Naive thymus-derived CD8-positive, alpha-beta T cell (primary cell): ENCODE data around the gene RPUSD1. TPM values are rescaled to one million over a fixed set of nuclear protein-coding genes. Genes with fewer than 3 reads are reported as not detected.

Source experiments
- ATAC-seq, 2 donors: fragments of 150-1000 bp; cut with Tn5 transposase in 1 of 2; sonication (Bioruptor Pico), chemical (Tn5 transposase) in 1 of 2; 1 replicate in 1 of 2; 2 replicates in 1 of 2; pipeline ENCODE4 v1.10.0; 2021; ENCODE audit warnings: mild to moderate bottlenecking in 2 of 2, moderate library complexity in 2 of 2
- POLR2A ChIA-PET: fragments of 350-600 bp; sonication (Branson Sonifier 250); formaldehyde crosslinking; loops from one replicate; lab custom pipeline; 2021; ENCODE audit warnings: antibody characterized with exemption; lab: Charles Lee
- DNase-seq, 10 donors: peaks; one replicate each; pipeline versions ENCODE4 v3.0.0 to v3.0.0-alpha.2; 2020 to 2022
- H3K27ac Mint-ChIP-seq, 10 donors: one replicate each; pipeline ENCODE4 v1.8.0; 2020 to 2022; ENCODE audit warnings: mild to moderate bottlenecking in 10 of 10, mixed read lengths in 10 of 10, moderate library complexity in 4 of 10, inconsistent platforms in 1 of 10
- H3K27me3 Mint-ChIP-seq, 5 donors: one replicate each; pipeline ENCODE4 v1.8.0; 2021 to 2022; ENCODE audit warnings: mixed read lengths in 5 of 5
- H3K36me3 Mint-ChIP-seq, 3 donors: one replicate each; pipeline ENCODE4 v1.8.0; 2020 to 2022; ENCODE audit warnings: mixed read lengths in 3 of 3, mild to moderate bottlenecking in 2 of 3, inconsistent platforms in 1 of 3
- H3K4me1 Mint-ChIP-seq, 4 donors: one replicate each; pipeline ENCODE4 v1.8.0; 2021 to 2022; ENCODE audit warnings: mixed read lengths in 4 of 4
- H3K4me3 Mint-ChIP-seq, 10 donors: one replicate each; pipeline ENCODE4 v1.8.0; 2020 to 2022; ENCODE audit warnings: mild to moderate bottlenecking in 10 of 10, mixed read lengths in 10 of 10, moderate library complexity in 6 of 10, inconsistent platforms in 1 of 10
- H3K9me3 Mint-ChIP-seq, 9 donors: one replicate each; pipeline ENCODE4 v1.8.0; 2020 to 2022; ENCODE audit warnings: mixed read lengths in 9 of 9, mild to moderate bottlenecking in 3 of 9, inconsistent platforms in 1 of 9, moderate library complexity in 1 of 9
- polyA plus RNA-seq, 3 donors: library from polyadenylated mRNA; unstranded; fragments of 300-500 nt; fragmentation: Illumina TruSeq; gene quantifications; one replicate each; pipeline ENCODE4 v1.2.3, GENCODE V29; 2021
- total RNA-seq, 8 experiments: library from RNA in 2 of 8; stranded (reverse) in 2 of 8; gene quantifications; one replicate each; pipeline ENCODE4 v1.2.3 and lab custom pipeline; 2021 to 2026

The RPUSD1 gene
- total and polyA plus RNA-seq, 5 experiments from 2014 or later: 19.7 to 32.2 (median 27.7) TPM

DNA sequence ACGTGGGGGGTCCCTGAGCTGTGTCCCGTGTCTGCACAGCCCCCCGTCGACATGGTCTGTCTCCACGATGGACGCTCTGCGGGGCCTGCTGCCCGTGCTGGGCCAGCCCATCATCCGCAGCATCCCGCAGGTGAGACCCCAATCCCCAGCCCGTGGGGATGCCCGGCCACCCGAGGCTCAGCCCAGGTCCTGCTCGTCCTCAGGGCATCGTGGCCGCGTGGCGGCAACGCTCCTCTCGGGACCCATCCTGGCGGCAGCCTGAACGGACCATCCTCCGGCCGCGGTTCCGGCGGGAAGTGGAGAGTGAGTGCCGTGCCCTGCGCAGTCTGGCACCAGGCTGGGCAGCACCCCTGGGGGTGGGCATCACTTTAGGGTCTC, 22.7 kb downstream of the RPUSD1 start:
- Mint-ChIP-seq H3K4me1 (no peaks in the 10 kb centered on the region), H3K27me3 (no peaks in the 10 kb centered on the region), H3K36me3 (no peaks in the 10 kb centered on the region), H3K9me3 (no peaks in the 10 kb centered on the region), H3K27ac (no peak overlapping the region), H3K4me3 (no peak overlapping the region)
- POLR2A ChIA-PET: no interaction called here
- DNase-seq (no peak), ATAC-seq (no peak)

- ATAC-seq: no peak
- no peaks in the 10 kb centered on the region for H3K9me3 Mint-ChIP-seq
- no peaks in the 10 kb centered on the region for H3K4me1 Mint-ChIP-seq
- peak in 1 of 10 donors; percentile 62 for DNase-seq
- no peaks in the 10 kb centered on the region for H3K36me3 Mint-ChIP-seq
- H3K4me3 Mint-ChIP-seq: no peak overlapping the region
- POLR2A ChIA-PET: no interaction called here
- no peak overlapping the region for H3K27ac Mint-ChIP-seq
- no peaks in the 10 kb centered on the region for H3K27me3 Mint-ChIP-seq
Observed at GRCh38 chr16:764848-765487, 23.2 kb downstream of the RPUSD1 start.

DNA sequence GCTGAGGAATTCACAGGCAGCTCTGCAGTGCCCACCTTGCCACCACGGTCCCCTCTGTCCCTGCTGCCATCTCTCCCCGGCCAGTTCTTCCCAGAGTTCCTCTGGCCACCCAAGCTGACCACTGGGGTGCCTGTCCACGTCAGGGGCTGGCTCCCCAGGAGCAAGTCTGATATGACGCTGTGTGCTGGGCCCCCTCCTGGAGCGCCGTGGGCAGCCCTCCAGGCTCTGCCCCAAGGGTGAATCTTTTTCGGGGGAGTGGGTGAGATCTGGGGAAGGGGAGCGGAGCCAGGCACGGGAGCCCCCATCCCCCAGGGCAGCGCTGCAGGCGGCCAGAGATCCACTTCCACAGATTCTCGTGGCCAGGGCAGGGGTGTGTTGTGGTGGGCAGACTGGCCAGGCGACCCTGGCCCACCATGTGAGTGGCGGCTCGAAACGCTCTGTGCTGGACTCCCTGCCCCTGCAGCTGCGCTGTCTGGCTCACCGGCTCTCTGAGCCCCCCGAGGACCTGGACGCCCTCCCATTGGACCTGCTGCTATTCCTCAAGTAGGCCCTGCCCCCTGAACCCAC, 23.9 kb downstream of the RPUSD1 start:
- Mint-ChIP-seq H3K27me3 (no peaks in the 10 kb centered on the region), H3K4me3 (no peak overlapping the region), H3K4me1 (no peaks in the 10 kb centered on the region), H3K9me3 (no peaks in the 10 kb centered on the region), H3K27ac (no peak overlapping the region), H3K36me3 (no peaks in the 10 kb centered on the region)
- no peak for ATAC-seq
- POLR2A ChIA-PET: no interaction called here
- peak in 1 of 10 donors; percentile 48 for DNase-seq

DNA sequence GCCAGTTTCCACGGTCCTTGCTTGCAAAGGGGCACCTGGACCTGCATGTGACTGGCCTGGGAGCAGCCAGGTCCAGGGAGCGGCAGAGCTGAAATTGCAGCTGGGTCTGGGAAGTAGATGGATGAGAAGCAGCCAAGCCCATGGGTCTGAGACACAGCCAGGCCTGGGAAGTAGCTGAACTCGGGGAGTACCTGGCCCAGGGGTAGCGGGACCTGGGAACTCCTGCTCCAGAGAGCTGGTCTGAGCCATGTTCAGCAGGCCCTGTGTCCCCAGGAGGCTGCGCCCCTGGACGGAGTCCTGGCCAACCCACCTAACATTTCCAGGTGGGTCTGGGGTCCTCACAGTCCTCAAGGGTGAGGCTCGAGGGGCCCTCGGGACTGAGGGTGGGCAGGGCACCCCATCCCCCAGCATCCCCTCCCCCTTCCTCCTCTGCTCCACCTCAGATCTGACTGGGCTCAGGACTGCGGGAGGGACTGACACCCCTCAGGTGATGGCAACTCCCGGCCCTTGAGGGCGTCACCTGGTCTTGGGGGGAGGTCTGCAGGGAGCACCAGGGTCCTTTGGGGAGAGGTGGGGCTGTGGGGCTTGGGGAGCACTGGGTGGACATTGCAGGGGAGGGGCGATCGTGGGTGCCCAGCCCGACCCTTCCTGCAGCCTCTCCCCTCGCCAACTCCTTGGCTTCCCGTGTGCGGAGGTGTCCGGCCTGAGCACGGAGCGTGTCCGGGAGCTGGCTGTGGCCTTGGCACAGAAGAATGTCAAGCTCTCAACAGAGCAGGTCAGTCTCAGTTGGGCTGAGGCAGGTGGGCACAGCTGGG, 24.6 kb downstream of the RPUSD1 start:
- Mint-ChIP-seq H3K27ac (no peak overlapping the region), H3K36me3 (no peaks in the 10 kb centered on the region), H3K4me3 (no peak overlapping the region), H3K9me3 (no peaks in the 10 kb centered on the region), H3K27me3 (no peaks in the 10 kb centered on the region), H3K4me1 (no peaks in the 10 kb centered on the region)
- POLR2A ChIA-PET: no interaction called here
- no peak for ATAC-seq
- DNase-seq: no peak

GRCh38 chr16:762595-763268, 25.4 kb downstream of the RPUSD1 start:
- ATAC-seq: no peak
- no peak overlapping the region for H3K27ac Mint-ChIP-seq

DNA sequence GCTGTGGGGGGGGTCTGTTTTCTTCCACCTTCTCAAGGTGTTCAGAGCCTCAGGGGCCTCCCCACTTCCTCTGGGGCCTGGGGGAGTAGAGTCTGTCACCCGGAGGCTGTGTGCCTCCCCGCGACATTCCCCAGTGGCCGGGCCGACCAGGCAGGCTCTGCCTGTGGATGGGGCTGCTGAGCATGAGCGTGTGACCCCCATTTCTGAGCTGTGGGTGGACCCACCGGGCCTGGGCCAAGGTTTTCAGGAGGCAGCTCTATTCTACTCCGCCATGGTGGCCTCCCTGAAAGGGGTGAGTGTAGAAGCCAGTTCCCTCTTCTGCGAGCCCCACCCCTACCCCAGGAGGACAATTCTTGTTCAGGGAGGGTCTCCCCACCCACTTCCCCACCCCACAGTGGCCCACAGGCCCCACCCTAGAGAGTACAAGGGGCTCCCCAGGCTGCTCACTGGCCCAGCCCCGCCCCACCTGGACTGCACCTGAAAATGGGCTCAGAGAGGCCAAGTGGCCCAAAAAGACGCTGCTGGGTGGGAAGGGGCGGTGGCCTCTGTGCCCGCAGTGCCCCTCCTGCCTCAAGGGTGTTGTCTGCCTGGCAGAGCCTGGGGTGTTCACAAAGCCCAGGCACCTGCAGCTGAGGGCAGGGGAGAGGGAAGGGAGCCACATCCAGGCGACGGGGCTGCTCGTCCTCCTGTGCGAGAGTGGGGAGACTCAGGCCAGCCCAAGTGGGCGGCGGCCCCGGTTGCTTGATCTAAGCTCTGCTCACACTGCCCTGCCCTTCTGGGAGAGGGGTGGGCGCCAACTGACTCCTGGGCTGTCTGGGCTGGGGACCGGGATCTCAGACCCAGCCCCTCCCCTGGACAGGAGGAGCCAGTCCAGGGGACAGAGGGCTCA, 26.3 kb downstream of the RPUSD1 start:
- no peak for ATAC-seq
- peaks cover 0 to 6% (median 1%) of the 10 kb centered on the region in 4 donors for H3K4me1 Mint-ChIP-seq
- H3K9me3 Mint-ChIP-seq: no peaks in the 10 kb centered on the region
- DNase-seq: peak in 1 of 10 donors; percentile 52
- H3K4me3 Mint-ChIP-seq: no peak overlapping the region
- H3K27me3 Mint-ChIP-seq: peaks cover 0 to 5% (median 0%) of the 10 kb centered on the region in 5 donors
- no peaks in the 10 kb centered on the region for H3K36me3 Mint-ChIP-seq
- H3K27ac Mint-ChIP-seq: no peak overlapping the region
- POLR2A ChIA-PET: no interaction called here

More at GRCh38 chr16:762595-763268, 25.4 kb downstream of the RPUSD1 start:
- Mint-ChIP-seq H3K9me3 (no peaks in the 10 kb centered on the region), H3K27me3 (peaks cover 0 to 2% (median 0%) of the 10 kb centered on the region in 5 donors), H3K36me3 (no peaks in the 10 kb centered on the region), H3K4me1 (peaks cover 0 to 2% (median under 1%) of the 10 kb centered on the region in 4 donors), H3K4me3 (no peak overlapping the region)
- peak in 1 of 10 donors; percentile 53 for DNase-seq
- POLR2A ChIA-PET: no interaction called here

GRCh38 chr16:760545-761343, 27.4 kb downstream of the RPUSD1 start, which contains the start of gene MSLN:
MSLN (plus strand) TSS chr16:760734; CDS start chr16:762681, 1,947 bp downstream.
- no peak for ATAC-seq

GRCh38 chr16:760065-760464, 28.1 kb downstream of the RPUSD1 start:
- ATAC-seq: no peak

More at GRCh38 chr16:760545-761343, 27.4 kb downstream of the RPUSD1 start, which contains the start of gene MSLN:
- DNase-seq: no peak
- POLR2A ChIA-PET: interaction anchor here (0.6 kb wide), 1 partner anchor 1027 kb away, joined by 8 read pairs; no protein-coding TSS in a partner anchor
- peaks cover 0 to 8% (median 1%) of the 10 kb centered on the region in 4 donors for H3K4me1 Mint-ChIP-seq
- peaks cover 0 to 2% (median 0%) of the 10 kb centered on the region in 9 donors for H3K9me3 Mint-ChIP-seq
- peaks cover 0 to 8% (median 2%) of the 10 kb centered on the region in 5 donors for H3K27me3 Mint-ChIP-seq
- H3K27ac Mint-ChIP-seq: no peak within 1 kb of the TSS
- no peak within 1 kb of the TSS for H3K4me3 Mint-ChIP-seq
- no peaks in the 10 kb centered on the region for H3K36me3 Mint-ChIP-seq

GRCh38 chr16:759110-759910, 28.9 kb downstream of the RPUSD1 start:
- H3K9me3 Mint-ChIP-seq: peaks cover 0 to 2% (median 0%) of the 10 kb centered on the region in 9 donors
- no peak for ATAC-seq
- peaks cover 0 to 8% (median 2%) of the 10 kb centered on the region in 5 donors for H3K27me3 Mint-ChIP-seq
- H3K4me1 Mint-ChIP-seq: peaks cover 0 to 11% (median 4%) of the 10 kb centered on the region in 4 donors
- H3K36me3 Mint-ChIP-seq: no peaks in the 10 kb centered on the region
- H3K4me3 Mint-ChIP-seq: no peak overlapping the region
- POLR2A ChIA-PET: no interaction called here
- H3K27ac Mint-ChIP-seq: no peak overlapping the region
- no peak for DNase-seq

More at GRCh38 chr16:760065-760464, 28.1 kb downstream of the RPUSD1 start:
- H3K27ac Mint-ChIP-seq: no peak overlapping the region
- POLR2A ChIA-PET: no interaction called here
- H3K36me3 Mint-ChIP-seq: no peaks in the 10 kb centered on the region
- H3K4me3 Mint-ChIP-seq: no peak overlapping the region
- DNase-seq: no peak
- H3K27me3 Mint-ChIP-seq: peaks cover 0 to 8% (median 2%) of the 10 kb centered on the region in 5 donors
- H3K9me3 Mint-ChIP-seq: peaks cover 0 to 2% (median 0%) of the 10 kb centered on the region in 9 donors
- H3K4me1 Mint-ChIP-seq: peaks cover 0 to 8% (median 1%) of the 10 kb centered on the region in 4 donors

DNA sequence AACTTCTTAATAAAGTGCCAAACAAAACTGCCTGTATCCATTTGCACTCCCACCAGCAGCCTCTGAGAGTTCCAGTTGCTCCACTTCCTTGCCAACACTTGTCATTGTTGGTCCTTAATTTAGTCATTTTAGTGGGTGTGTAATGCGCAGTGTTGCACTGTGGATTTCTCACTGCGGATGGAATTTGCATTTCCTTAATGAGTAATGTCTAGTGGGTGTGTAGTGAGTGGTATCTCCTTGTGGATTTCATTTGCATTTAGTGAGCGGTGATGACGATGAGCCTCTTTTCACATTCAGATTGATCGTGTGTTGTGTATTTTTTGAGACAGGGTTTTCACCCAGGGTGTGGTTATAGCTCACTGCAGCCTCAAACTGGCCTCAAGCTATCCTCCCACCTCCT, 31.8 kb downstream of the RPUSD1 start:
- no peak overlapping the region for H3K4me3 Mint-ChIP-seq
- ATAC-seq (no peak), DNase-seq (no peak)
- peaks cover 0 to 2% (median 0%) of the 10 kb centered on the region in 9 donors for H3K9me3 Mint-ChIP-seq
- no peak overlapping the region for H3K27ac Mint-ChIP-seq
- POLR2A ChIA-PET: no interaction called here
- H3K4me1 Mint-ChIP-seq: peaks cover 0 to 11% (median 4%) of the 10 kb centered on the region in 4 donors
- no peaks in the 10 kb centered on the region for H3K36me3 Mint-ChIP-seq
- H3K27me3 Mint-ChIP-seq: peaks cover 0 to 8% (median 2%) of the 10 kb centered on the region in 5 donors
